ENCODE data around the gene EPX.

EPX gene

DNA sequence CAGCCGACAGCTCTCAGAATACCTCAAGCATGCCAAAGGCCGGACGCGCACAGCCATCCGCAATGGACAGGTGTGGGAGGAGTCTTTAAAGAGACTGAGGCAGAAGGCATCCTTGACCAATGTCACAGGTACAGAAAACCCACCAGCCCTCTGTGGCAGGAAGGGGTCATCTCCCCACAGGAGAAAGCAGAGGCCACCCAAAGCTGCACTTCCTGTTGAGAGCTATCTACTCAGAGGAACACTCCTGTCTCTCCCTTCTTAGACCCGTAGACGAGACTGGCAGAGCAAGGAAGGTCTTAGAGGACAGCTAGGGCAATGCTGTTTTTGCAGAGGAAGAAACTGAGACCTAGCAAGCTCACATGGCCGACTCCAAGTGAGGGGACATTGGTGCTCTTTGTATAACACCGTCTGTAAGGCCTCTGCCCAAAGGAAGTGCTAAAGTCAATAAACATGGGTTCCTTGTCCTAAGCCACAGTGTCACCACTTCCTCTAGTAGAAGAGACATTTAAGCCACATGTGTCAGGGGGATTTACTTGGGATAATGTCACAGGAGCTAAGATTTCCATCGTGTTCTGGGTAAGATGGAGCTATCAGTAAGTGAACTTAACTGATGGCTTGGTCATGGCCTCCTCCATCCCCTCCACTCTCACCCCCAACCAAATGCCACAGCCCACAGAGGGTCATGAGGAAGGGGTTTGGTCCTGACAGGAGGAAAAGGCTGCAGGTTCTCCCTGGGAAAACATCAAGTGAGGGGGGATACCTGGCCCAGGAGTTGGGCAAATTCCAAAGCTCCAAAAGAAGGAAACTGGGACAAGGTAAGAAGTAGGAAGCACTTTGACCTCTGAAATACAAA, 55.2 kb downstream of the EPX start:
- Mint-ChIP-seq H3K4me1 (peaks cover 19% of the 10 kb centered on the region), H3K36me3 (ENCODE audit: low read depth) (no peaks in the 10 kb centered on the region), H3K27ac (no peak overlapping the region), H3K4me3 (no peak overlapping the region), H3K27me3 (peaks cover 42% of the 10 kb centered on the region), H3K9me3 (no peaks in the 10 kb centered on the region)
- DNase-seq, result no peak
- no peak for ATAC-seq

DNA sequence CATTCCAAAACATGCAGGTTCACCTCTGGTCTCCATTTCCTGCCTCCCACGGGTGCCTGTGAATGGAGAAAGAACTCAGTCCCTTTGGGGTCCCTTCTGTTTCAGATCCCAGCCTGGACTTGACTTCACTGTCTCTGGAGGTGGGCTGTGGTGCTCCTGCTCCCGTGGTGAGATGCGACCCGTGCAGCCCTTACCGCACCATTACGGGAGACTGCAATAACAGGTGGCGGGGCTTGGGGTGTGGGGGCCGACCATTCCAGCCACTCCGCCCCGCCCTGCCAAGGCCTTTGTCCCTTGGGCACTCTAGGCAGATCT, 56.4 kb downstream of the EPX start:
- DNase-seq, result no peak
- no peak overlapping the region for H3K27ac Mint-ChIP-seq
- peaks cover 19% of the 10 kb centered on the region for H3K4me1 Mint-ChIP-seq
- no peak for ATAC-seq
- H3K9me3 Mint-ChIP-seq, result no peaks in the 10 kb centered on the region
- no peaks in the 10 kb centered on the region for H3K36me3 Mint-ChIP-seq (ENCODE audit: low read depth)
- peak overlapping the region; percentile 14 for H3K4me3 Mint-ChIP-seq
- peaks cover 36% of the 10 kb centered on the region for H3K27me3 Mint-ChIP-seq

- ATAC-seq, result peak; percentile 78
- Mint-ChIP-seq H3K4me3 (peak overlapping the region; percentile 63), H3K9me3 (no peaks in the 10 kb centered on the region), H3K27ac (peak overlapping the region; percentile 52), H3K4me1 (peaks cover 19% of the 10 kb centered on the region), H3K27me3 (peaks cover 31% of the 10 kb centered on the region), H3K36me3 (ENCODE audit: low read depth) (no peaks in the 10 kb centered on the region)
- peak; percentile 85 for DNase-seq
Observed at GRCh38 chr17:58249270-58250133, 57.0 kb downstream of the EPX start.

DNA sequence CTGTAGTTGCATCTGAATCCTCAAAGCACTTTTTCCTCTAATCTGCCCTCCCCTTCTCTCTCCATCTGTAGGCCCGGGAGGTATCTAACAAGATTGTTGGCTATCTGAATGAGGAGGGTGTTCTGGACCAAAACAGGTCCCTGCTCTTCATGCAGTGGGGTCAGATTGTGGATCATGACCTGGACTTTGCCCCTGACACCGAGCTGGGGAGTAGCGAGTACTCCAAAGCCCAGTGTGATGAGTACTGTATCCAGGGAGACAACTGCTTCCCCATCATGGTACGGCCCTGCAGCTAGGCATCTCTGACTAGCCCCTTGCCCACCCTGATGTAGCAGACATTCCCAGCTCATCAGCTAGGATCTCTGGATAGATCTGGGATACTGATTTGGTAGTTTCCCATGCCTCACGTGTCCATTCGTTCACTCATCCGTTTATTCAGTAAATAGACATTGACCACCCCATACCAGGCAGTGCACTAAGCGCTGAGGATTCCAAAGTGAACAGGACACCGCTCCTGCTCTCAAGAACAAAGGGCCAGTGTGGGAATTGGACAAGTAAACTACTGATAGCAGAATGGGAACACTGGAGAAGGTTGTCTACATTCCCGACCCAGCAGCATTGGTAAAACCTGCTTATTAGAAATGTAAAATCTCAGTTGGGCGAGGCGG, 58.0 kb downstream of the EPX start:
- peak overlapping the region; percentile 52 for H3K27ac Mint-ChIP-seq
- no peaks in the 10 kb centered on the region for H3K36me3 Mint-ChIP-seq (ENCODE audit: low read depth)
- no peak for ATAC-seq
- no peaks in the 10 kb centered on the region for H3K9me3 Mint-ChIP-seq
- no peak for DNase-seq
- H3K4me3 Mint-ChIP-seq, result no peak overlapping the region
- H3K27me3 Mint-ChIP-seq, result peaks cover 30% of the 10 kb centered on the region
- peaks cover 19% of the 10 kb centered on the region for H3K4me1 Mint-ChIP-seq

GRCh38 chr17:58252141-58252540, 59.6 kb downstream of the EPX start:
- no peaks in the 10 kb centered on the region for H3K9me3 Mint-ChIP-seq
- ATAC-seq (no peak), DNase-seq (no peak)
- H3K4me1 Mint-ChIP-seq, result peaks cover 19% of the 10 kb centered on the region
- H3K27me3 Mint-ChIP-seq, result peaks cover 27% of the 10 kb centered on the region
- H3K27ac Mint-ChIP-seq, result no peak overlapping the region
- no peak overlapping the region for H3K4me3 Mint-ChIP-seq
- H3K36me3 Mint-ChIP-seq (ENCODE audit: low read depth), result no peaks in the 10 kb centered on the region

GRCh38 chr17:58253082-58253481, 60.6 kb downstream of the EPX start:
- Mint-ChIP-seq H3K27me3 (peaks cover 32% of the 10 kb centered on the region), H3K36me3 (ENCODE audit: low read depth) (no peaks in the 10 kb centered on the region), H3K27ac (no peak overlapping the region), H3K9me3 (no peaks in the 10 kb centered on the region), H3K4me1 (peaks cover 13% of the 10 kb centered on the region), H3K4me3 (no peak overlapping the region)
- DNase-seq, result no peak
- ATAC-seq, result no peak

All from activated naive CD8-positive, alpha-beta T cell treated with anti-CD3 and anti-CD28 coated beads, Interleukin-2, amount 50 U/mL, for 24 hours (primary cell).